ENCODE data around the gene SORCS2. TPM values are rescaled to one million over a fixed set of nuclear protein-coding genes. Genes with fewer than 3 reads are reported as not detected.

The SORCS2 gene
- total RNA-seq, 1 donor from 2014 or later = under 0.01 TPM

DNA sequence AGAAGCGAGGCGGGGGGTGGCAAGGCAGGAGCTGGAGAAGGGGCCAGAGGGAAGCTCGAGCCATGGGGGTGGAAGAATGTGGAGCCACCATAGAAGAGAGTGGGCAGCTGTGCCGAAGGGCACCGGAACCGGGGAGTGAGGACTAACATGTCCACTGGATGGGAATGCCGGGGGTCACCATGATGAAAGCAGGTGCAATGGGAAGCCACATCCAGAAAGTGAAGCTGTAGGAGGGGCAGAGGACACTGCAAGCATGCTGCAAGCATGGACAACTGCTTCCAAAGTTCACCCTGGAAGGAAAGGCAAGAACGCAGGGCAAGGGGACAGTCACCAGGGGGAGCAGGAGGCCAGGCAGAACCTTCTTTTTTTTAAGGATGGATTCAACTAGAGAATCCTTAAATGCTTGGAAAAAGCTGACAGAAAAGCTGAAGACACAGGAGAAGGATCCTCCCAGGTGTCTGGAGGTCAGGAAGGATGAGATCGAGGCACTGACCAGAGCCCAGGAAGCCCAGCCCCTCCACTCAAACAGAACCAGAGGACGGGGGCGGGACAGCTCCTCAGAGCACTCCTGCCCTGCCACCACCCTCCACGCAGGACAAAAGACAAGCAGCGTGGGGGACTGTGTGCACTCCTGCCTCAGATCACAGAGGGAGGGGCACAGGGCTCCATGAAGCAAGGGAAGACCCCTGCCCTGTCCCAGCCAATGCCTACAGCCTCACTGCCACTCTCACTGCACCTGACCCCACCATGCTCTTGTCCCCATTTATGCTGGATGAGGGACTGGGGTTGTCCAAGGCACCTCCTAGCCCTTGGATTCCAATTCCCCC, 578.1 kb downstream of the SORCS2 start:
- peak in 1 of 2 donors; percentile 41 for DNase-seq (ENCODE audit: low read depth in 2 of 2)

- DNase-seq (ENCODE audit: low read depth in 2 of 2) = no peak
Measured at GRCh38 chr4:7771056-7771455, 578.7 kb downstream of the SORCS2 start.

DNA sequence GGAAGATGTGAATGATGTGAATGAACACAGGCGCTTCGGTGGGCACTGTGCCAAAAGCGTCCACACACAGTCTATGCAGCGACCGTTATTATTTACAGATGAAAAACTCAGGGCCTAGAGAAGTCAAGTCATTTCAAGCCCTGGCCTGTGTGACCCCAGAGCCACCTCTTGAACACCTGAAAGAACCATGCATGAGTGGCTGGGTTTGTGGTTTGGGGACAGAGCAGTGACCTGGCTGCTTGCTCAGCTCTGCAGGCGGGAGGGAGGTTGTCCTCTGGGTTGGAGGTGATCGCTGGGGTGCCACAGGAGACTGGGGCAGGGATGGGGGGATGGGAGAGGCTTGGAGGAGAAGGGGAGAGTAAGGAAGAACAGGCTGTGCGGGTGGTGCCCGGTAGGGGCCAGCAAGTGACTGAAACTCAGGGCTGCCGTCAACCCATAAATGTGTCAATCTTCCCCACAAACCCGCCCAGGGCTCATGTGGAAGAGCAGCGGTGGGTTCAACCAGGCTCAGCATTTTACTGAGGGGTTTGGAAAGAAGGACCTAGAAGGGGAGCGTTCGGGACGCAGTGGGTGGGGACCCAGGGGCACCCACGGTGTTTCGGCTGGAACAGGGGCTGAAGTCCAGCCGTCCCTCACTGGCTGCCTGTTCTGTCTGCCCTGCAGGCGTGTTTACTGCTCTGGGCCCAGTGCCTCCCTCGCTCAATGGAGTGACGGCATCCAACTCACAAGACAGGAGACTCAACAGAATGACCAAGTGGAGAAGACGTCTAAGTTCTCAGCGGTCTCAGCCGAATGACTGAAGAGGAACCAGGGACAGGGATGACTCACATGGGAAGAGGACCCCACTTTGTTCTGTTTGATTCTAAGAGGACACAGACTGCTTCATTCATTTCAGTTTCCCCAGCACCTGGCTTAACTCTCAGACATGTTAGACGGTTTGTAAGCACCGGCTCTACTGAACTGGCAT, 579.5 kb downstream of the SORCS2 start:
- DNase-seq (ENCODE audit: low read depth in 2 of 2) = no peak

DNA sequence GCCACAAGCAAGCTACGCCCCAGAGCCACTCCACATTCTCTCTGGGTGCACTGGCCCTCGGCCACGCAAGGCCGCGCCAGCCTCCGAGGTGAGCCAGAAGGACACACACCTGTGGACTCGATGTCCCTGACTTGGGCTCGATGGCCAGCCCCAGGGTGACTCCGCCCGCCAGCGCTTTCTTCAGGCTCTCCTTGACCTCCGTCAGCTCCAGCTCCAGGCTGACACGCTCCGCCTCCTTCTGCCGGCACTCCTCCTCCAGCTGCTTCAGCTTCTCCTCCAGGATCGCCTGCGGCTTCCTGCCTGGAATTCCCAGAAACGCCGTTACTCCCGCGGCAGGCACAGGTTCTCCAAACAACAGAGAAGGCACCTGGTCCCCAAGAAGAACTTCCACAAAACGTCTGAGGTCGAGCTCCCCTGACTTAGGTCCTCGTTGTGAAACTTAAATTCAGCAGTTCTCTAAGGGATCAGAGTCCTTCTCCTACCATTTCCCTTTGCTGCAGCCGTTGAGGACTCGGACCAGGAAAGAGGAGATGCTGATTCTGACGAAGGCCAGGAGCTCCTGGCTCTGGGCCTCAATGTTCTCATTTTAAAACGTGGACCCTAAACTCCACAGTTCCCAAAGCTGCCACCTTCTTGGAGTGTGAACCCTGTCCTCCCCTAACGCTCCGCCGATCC, 580.5 kb downstream of the SORCS2 start:
- DNase-seq (ENCODE audit: low read depth in 2 of 2) = no peak

GRCh38 chr4:7773401-7774180, 581.3 kb downstream of the SORCS2 start:
- no peak for DNase-seq (ENCODE audit: low read depth in 2 of 2)

DNA sequence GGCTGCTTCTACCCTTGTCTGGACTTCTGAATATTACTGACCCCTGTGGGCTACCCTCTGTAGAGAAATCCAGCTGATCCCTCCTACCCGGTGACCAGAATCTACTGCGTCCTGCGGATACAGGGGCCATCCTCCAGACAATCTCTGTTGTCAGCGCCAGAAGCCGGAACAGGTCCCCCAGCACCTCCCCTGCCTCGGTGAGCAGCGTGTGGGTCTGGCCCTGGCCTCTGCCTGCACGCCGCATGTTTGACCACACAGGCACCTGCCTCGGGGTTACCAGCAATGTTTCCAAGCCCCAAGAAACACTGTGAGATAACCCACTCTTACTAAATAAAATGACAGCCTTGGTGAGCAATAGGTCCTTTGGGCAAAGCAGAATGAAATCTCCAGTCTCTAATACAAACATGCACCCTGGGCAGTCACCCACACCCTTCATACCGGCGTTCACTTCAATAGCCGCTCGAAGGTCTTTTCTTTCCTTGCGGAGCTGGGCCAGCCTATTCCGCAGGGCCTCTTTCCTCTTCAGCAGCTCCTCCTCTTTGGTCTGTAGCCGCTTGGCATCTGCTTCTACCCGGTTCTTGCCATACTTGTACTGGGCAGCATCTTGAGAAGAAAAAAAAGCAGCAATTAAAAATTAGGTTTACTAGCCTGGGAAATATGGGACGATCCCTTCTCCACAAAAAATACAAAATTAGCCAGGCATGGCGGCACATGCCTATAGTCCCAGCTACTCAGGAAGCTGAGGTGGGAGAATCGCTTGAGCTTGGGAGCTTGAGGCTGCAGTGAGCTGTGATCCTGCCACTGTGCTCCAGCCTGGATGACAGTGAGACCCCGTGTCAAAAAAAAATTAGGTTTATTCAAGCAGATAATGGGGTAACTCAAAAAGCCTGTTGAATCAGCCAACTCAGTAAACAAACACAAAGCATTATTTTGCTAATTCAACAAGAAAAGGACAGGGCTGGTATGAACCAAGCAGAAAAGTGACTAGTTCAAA, 582.3 kb downstream of the SORCS2 start:
- DNase-seq (ENCODE audit: low read depth in 2 of 2) = no peak

DNA sequence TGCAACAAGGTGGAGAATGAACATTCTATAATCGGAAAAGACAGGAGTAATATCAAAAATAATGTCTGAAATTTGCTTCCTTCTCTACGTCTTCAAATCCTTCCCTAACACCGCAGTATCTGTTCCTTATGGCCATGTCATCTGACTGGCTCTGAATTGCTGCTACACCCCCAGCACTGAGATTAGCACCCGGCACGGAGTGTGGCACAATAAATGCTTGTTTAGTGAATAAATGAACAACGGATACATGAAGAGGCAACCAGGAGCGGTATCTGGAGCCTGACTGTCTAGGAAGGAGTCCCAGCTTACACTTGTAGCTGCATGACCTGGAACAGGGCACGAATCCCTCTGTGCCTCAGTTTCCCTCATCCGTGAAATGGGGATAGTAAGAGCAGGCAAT, 583.1 kb downstream of the SORCS2 start:
- DNase-seq (ENCODE audit: low read depth in 2 of 2) = no peak

DNA sequence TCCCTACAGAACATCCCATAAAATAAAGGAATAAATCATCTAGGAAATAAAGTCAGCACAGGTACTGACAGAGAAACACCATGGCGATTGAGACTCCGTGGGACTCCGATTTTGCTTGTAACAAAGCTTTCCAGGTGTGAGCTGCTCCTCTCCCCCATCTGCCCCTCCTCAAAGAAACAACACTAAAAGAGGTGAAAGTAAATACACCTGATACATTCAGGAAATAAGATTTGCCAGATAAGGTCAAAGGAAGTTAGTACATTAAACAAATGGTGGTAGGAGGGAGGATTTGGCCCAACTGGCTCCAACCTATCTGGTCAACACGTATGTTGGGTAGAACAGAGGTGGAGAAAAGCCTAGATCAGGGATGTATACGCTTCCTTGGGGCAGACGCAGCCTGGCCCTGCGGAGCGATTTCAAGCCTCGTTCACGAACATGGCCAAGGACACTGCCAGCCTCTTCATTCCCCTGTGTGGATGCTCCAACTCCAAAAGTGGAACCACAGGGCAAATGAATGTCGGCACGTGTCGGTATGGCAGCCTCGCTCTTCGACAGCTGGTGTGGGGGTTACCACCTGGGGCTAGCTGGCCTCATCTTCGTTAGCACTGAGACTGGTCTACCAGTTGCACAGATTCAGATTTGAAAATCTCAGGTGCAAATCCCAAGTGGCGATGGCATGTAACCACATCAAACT, 584.8 kb downstream of the SORCS2 start:
- DNase-seq (ENCODE audit: low read depth in 2 of 2) = no peak

- no peak for DNase-seq (ENCODE audit: low read depth in 2 of 2)
Measured at GRCh38 chr4:7777871-7778509, 585.7 kb downstream of the SORCS2 start.

DNA sequence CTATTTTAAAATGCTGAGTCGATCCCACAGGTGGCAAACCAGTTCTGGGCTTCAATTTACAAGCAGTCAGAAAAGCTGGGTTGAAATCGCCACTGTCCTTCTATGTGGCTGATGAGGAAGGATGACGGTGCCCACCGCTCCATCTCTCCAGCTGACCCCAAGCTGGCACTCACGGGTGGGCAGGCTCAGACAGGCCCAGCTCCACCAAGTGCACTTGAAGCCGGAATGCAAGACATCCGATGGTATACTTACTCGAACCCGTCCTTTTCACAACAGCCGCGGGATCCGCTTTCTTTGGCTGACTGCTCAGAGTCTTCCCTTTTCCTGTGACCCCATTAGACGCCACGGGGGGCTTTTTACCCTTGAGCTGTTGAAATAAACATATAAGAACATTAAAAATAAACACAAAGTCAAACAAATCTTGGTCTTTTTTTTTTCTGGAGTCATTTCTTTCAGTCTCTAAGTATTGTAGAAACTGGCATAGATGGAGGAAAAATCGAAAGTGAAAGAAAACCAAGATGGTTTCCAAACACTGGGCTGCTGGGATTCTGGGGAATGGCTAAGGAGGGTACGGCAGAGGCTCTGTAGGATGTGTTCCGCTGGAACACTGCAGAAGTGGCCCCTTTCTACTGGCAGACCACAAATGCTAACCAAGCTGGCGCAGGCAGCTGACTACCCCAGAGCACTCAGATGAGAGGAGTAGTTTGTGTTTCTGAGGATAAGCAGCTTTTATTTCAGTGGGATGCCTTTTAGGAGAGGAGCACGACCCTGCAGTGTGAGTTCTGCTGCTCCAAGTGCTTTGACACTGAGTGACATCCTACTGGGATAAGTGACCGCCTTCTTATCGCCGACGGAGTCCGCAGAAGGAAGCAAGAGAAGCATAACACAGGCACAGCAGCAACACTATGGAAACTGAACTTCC, 586.4 kb downstream of the SORCS2 start:
- DNase-seq (ENCODE audit: low read depth in 2 of 2) = no peak

GRCh38 chr4:7779432-7779768, 587.1 kb downstream of the SORCS2 start:
- DNase-seq (ENCODE audit: low read depth in 2 of 2) = no peak

DNA sequence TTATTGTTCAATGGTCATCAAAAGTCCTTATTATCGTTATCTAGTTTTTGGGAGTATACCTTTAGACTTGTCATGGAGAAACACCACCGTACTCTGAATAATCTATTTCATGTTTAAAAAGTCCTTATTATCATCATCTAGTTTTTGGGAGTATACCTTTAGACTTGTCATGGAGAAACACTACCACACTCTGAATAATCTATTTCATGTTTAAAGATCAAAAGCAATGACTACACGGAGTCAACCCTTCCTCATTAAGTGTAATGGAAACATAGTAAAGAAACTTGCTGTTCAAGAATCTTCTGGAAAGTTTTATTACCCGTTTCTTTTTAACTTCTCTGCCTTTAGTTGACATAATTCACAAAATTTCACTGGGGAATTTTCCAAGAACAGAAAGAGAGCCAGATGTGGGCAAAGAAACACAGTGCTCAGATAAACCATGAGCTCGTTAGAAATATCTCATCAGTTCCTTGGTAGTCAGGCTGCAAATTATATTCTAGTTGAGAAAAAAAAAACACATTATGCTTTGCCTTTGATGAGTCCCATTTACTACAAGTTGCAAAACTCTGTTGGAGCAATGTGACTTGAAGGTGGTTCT, 588.5 kb downstream of the SORCS2 start:
- no peak for DNase-seq (ENCODE audit: low read depth in 2 of 2)

- DNase-seq (ENCODE audit: low read depth in 2 of 2) = peak; percentile 86 to 96
Measured at GRCh38 chr4:7781366-7781765, 589.0 kb downstream of the SORCS2 start.

- DNase-seq (ENCODE audit: low read depth in 2 of 2) = peak in 1 of 2 donors; percentile 41
Measured at GRCh38 chr4:7781993-7782392, 589.7 kb downstream of the SORCS2 start.

GRCh38 chr4:7782783-7783182, 590.4 kb downstream of the SORCS2 start:
- DNase-seq (ENCODE audit: low read depth in 2 of 2) = no peak

DNA sequence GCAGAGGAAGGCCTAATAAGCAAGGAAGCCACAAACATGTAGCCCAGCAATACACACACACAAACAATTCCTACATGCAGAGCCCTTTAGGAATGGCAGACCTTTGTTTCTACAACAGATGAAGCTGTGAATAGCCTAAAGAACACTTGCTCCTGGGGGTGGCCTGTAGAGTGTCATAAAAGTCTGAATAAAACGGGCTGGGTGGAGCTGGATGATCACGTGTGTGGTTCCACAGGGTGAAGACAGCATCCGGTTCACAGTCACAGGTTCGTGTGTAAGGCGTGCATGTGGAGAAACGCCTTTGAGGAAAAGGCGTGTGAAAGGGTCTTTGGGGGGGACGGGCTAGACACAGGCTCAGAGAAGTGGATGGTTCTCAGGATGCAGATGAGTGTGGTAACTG, 591.2 kb downstream of the SORCS2 start:
- no peak for DNase-seq (ENCODE audit: low read depth in 2 of 2)

DNA sequence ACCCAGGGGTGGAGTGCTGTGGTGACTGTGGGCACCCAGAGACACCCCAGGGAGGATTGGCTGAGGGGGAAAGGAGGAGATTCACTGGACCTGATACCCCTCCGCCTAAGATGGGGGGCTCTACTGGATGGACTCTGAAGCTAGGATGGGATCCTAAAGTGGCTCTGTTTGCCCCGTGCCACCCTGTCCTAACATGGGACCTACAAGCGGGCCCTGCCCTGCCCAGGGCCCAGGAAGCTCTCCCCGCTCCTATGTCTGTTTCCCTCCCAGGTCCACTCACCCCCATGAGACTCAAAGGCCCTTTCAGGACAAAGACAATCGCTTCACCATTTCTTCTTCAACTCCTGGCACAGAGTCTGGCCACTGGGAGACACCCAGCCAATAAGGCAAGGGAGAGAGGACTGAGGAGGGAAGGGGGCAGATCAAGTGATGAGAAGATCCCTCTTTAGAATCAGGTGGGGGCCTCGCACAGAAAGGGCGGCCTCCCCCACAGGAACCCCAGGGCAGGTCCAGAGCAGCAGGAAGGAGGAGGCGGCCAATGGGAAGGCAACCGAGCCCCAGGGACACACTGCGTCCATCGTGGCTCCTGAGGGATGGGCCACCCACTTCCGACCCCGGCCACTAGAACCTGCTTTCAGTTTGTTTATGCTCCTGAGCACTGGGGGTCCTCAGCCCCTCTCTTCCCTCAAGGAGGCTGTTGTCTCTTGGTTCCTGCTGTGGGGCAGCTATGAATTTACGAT, 592.0 kb downstream of the SORCS2 start:
- DNase-seq (ENCODE audit: low read depth in 2 of 2) = no peak
